GM12878 (cell line): ENCODE data around the gene WNT3A. TPM values are rescaled to one million over a fixed set of nuclear protein-coding genes. Genes with fewer than 3 reads are reported as not detected.
A peak's percentile ranks its signal among the peaks of the same experiment; 100 is the strongest.

Source experiments
- BCL11A ChIP-seq: IDR thresholded peaks from 2 replicates; pipeline ENCODE4 v1.6.1; 2011; ENCODE audit warnings: low read depth, low read length
- CHD2 ChIP-seq: IDR thresholded peaks from 2 replicates; pipeline ENCODE4 v1.6.1; 2011; ENCODE audit warnings: low read depth, low read length, improper control_type of control experiment, borderline replicate concordance
- CREM ChIP-seq: IDR thresholded peaks from 2 replicates; pipeline ENCODE4 v1.6.1; 2014; ENCODE audit warnings: antibody characterized with exemption, low read depth
- DPF2 ChIP-seq: fragments of 450-650 bp; IDR thresholded peaks from 2 replicates; pipeline ENCODE4 v1.6.1; 2017; ENCODE audit warnings: mild to moderate bottlenecking
- EZH2 ChIP-seq: IDR thresholded peaks from 2 replicates; pipeline ENCODE4 v1.6.1; 2012; ENCODE audit warnings: low read depth, mild to moderate bottlenecking, control low read depth, inconsistent platforms, low read length, borderline replicate concordance; ENCODE audit not compliant: control insufficient read depth
- HCFC1 ChIP-seq: fragments of 150-350 bp; IDR thresholded peaks from 2 replicates; pipeline ENCODE4 v1.6.1; 2014; ENCODE audit warnings: low read length
- IKZF2 ChIP-seq, 2 experiments: fragments of 450-650 bp; IDR thresholded peaks; 2 replicates each; pipeline ENCODE4 v1.6.1; 2017; ENCODE audit warnings: mild to moderate bottlenecking in 2 of 2, moderate library complexity in 2 of 2
- NR2F1 ChIP-seq: fragments of 450-650 bp; conservative IDR thresholded peaks from 2 replicates; pipeline ENCODE4 v1.6.1; 2017; ENCODE audit warnings: mild to moderate bottlenecking
- PAX5 ChIP-seq: IDR thresholded peaks from 2 replicates; pipeline ENCODE4 v1.6.1; 2011; ENCODE audit warnings: low read depth, low read length, borderline replicate concordance
- POU2F2 ChIP-seq: IDR thresholded peaks from 3 replicates; pipeline ENCODE4 v1.6.1; 2011; ENCODE audit warnings: low read depth, mild to moderate bottlenecking, low read length, borderline replicate concordance
- SMAD5 ChIP-seq: IDR thresholded peaks from 2 replicates; pipeline ENCODE4 v1.6.1; 2016; ENCODE audit warnings: antibody characterized with exemption, low read depth
- SRF ChIP-seq, 2 experiments: IDR thresholded peaks; 2 replicates each; pipeline ENCODE4 v1.6.1; 2011; ENCODE audit warnings: low read depth in 2 of 2, low read length in 2 of 2, mild to moderate bottlenecking in 1 of 2, moderate library complexity in 1 of 2
- STAT3 ChIP-seq: IDR thresholded peaks from 2 replicates; pipeline ENCODE4 v1.6.1; 2011; ENCODE audit warnings: low read depth, low read length, improper control_type of control experiment
- ZBTB40 ChIP-seq: fragments of 450-650 bp; IDR thresholded peaks from 2 replicates; pipeline ENCODE4 v1.6.1; 2016; ENCODE audit warnings: mild to moderate bottlenecking, moderate library complexity, borderline replicate concordance
- ZNF687 ChIP-seq: fragments of 450-650 bp; IDR thresholded peaks from 2 replicates; pipeline ENCODE4 v1.6.1; 2017; ENCODE audit warnings: mild to moderate bottlenecking, moderate library complexity
- ZSCAN29 ChIP-seq: fragments of 450-650 bp; IDR thresholded peaks from 2 replicates; pipeline ENCODE4 v1.6.1; 2017; ENCODE audit warnings: mild to moderate bottlenecking, moderate library complexity
- polyA plus RNA-seq, 11 experiments: library from polyadenylated mRNA; depleted of rRNA in 4 of 11; unstranded in 6 of 11; stranded (reverse) in 5 of 11; fragments of >200 nt; fragmentation: Nextera tagmentation in 4 of 11; fragmentation: Illumina TruSeq in 1 of 11; extraction: Ambion mirVana in 4 of 11; extraction: Trizol in 1 of 11; gene quantifications; 1 replicate in 1 of 11; 2 replicates in 10 of 11; pipeline versions ENCODE4 v1.2.1 to v1.2.3, GENCODE V29; 2011 to 2016; ENCODE audit warnings: inconsistent platforms in 2 of 11, missing spikeins in 2 of 11, low read depth in 1 of 11
- total RNA-seq, 4 experiments: library from RNA; depleted of rRNA in 3 of 4; stranded (reverse); fragments of >200 nt in 3 of 4; fragmentation: Illumina TruSeq in 1 of 4; extraction: Trizol in 1 of 4; gene quantifications; 2 replicates each; pipeline versions ENCODE4 v1.2.1 to v1.2.3, GENCODE V29; 2013 to 2021
- TF ChIP-seq, protein P1 (sequence below): fragments of 450-650 bp; IDR thresholded peaks from 2 replicates; pipeline ENCODE4 v1.6.1; 2017; ENCODE audit warnings: borderline replicate concordance

WNT3A gene
- total and polyA plus RNA-seq, 10 of the 15 experiments (the other 5 are each of a cell fraction or from before 2014, with no cell fraction given) = 0.16 TPM; not detected in 9

- TF ChIP-seq SRF (IDR thresholded peaks at IDR 0.05; ENCODE audit: low read depth in 2 of 2, low read length in 2 of 2) (peak; percentile 71 to 96), STAT3 (no peak), IKZF2 (IDR thresholded peaks at IDR 0.05) (no peak; a peak in 1 of 4 replicates), ZBTB40 (peak; percentile 27; the same call in 1 of the 2 replicates), POU2F2 (peak; percentile 26; the same call in 1 of the 3 replicates), BCL11A (no peak), DPF2 (no peak), ZNF687 (peak; percentile 48; the same call in 1 of the 2 replicates), ZSCAN29 (no peak), EZH2 (no peak), CREM (peak; percentile 100), PAX5 (peak; percentile 20; the same call in 1 of the 2 replicates), CHD2 (peak; percentile 70), SMAD5 (peak; percentile 64), HCFC1 (peak; percentile 85), NR2F1 (peak; percentile 25; the same call in 1 of the 2 replicates)
- TF ChIP-seq, protein P1, sequence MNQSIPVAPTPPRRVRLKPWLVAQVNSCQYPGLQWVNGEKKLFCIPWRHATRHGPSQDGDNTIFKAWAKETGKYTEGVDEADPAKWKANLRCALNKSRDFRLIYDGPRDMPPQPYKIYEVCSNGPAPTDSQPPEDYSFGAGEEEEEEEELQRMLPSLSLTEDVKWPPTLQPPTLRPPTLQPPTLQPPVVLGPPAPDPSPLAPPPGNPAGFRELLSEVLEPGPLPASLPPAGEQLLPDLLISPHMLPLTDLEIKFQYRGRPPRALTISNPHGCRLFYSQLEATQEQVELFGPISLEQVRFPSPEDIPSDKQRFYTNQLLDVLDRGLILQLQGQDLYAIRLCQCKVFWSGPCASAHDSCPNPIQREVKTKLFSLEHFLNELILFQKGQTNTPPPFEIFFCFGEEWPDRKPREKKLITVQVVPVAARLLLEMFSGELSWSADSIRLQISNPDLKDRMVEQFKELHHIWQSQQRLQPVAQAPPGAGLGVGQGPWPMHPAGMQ = no peak
- TF ChIP-seq, all 136 proteins: peak for 52
Measured at GRCh38 chr1:228109073-228109961, 102.5 kb downstream of the WNT3A start, which contains the start of gene MRPL55 (continued).
